Neutrophil (primary cell): ENCODE data around the gene TEX101.
A peak's percentile ranks its signal among the peaks of the same experiment; 100 is the strongest.

ENCODE experiments used
- H3K27ac ChIP-seq: fragments of 200-600 bp; sonication (generic); 2 replicates; pipeline ENCODE4 v1.5.1; 2016; ENCODE audit warnings: mild to moderate bottlenecking, moderate library complexity
- H3K27me3 ChIP-seq: fragments of 200-600 bp; sonication (generic); 2 replicates; pipeline ENCODE4 v1.6.0; 2016; ENCODE audit warnings: mild to moderate bottlenecking
- H3K36me3 ChIP-seq: fragments of 200-600 bp; sonication (generic); 2 replicates; pipeline ENCODE4 v1.5.1; 2017
- H3K4me1 ChIP-seq, 2 experiments: fragments of 200-600 bp in 1 of 2; sonication (generic) in 1 of 2; 1 replicate in 1 of 2; 2 replicates in 1 of 2; pipeline versions ENCODE4 v1.5.1 to v1.6.1; 2013 to 2016; ENCODE audit warnings: low read depth in 1 of 2, low read length in 1 of 2, mild to moderate bottlenecking in 1 of 2, moderate library complexity in 1 of 2; ENCODE audit not compliant: control insufficient read depth in 1 of 2, insufficient read depth in 1 of 2
- H3K4me3 ChIP-seq, 2 experiments: fragments of 200-600 bp in 1 of 2; sonication (generic) in 1 of 2; 1 replicate in 1 of 2; 2 replicates in 1 of 2; pipeline ENCODE4 v1.5.1; 2013 to 2016; ENCODE audit warnings: low read depth in 1 of 2, low read length in 1 of 2, mild to moderate bottlenecking in 1 of 2, moderate library complexity in 1 of 2
- H3K9me3 ChIP-seq: fragments of 200-600 bp; sonication (generic); 2 replicates; pipeline ENCODE4 v1.5.1; 2016
- TF ChIP-seq, protein P1 (sequence below): fragments of 200-600 bp; sonication (generic); IDR thresholded peaks from 2 replicates; pipeline ENCODE4 v1.5.1; 2016; ENCODE audit warnings: antibody characterized with exemption

The TEX101 gene

DNA sequence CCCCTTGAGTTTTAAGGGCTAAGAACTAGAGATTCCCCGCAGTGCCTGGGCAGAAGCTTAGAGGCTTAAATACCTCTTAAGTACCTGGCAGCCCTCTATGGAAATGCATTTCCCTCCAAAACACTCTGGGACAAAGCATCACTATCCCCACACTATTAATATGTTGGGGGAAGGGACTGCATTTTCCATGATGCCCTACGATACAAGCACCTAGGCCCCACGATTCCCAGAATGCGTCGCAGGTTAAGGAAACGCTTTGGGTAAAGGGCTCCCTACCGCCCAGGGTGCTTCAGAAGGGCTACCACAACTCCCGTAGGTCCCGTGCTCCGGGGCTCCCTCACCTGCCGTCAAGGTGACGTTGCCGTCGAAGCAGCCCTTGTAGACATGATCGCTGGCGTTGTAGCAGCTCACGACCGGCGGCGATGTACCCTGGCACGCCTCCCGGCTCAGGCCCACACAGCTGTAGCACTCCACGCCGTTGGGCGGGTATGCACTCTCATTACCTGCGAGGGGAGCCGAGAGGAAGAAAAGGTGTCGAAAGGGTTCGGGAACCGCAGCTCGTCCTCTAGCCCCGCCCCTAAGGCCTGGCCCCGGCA lies 48.2 kb downstream of the TEX101 start:
- TF ChIP-seq, protein P1, sequence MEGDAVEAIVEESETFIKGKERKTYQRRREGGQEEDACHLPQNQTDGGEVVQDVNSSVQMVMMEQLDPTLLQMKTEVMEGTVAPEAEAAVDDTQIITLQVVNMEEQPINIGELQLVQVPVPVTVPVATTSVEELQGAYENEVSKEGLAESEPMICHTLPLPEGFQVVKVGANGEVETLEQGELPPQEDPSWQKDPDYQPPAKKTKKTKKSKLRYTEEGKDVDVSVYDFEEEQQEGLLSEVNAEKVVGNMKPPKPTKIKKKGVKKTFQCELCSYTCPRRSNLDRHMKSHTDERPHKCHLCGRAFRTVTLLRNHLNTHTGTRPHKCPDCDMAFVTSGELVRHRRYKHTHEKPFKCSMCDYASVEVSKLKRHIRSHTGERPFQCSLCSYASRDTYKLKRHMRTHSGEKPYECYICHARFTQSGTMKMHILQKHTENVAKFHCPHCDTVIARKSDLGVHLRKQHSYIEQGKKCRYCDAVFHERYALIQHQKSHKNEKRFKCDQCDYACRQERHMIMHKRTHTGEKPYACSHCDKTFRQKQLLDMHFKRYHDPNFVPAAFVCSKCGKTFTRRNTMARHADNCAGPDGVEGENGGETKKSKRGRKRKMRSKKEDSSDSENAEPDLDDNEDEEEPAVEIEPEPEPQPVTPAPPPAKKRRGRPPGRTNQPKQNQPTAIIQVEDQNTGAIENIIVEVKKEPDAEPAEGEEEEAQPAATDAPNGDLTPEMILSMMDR: no peak
- Histone ChIP-seq H3K36me3 (no peaks in the 10 kb centered on the region), H3K27ac (peak overlapping the region; percentile 72), H3K9me3 (no peaks in the 10 kb centered on the region), H3K4me1 (peaks cover 33 to 37% of the 10 kb centered on the region in 2 experiments), H3K4me3 (peak overlapping the region; percentile 70 to 91), H3K27me3 (peaks cover 52% of the 10 kb centered on the region)

DNA sequence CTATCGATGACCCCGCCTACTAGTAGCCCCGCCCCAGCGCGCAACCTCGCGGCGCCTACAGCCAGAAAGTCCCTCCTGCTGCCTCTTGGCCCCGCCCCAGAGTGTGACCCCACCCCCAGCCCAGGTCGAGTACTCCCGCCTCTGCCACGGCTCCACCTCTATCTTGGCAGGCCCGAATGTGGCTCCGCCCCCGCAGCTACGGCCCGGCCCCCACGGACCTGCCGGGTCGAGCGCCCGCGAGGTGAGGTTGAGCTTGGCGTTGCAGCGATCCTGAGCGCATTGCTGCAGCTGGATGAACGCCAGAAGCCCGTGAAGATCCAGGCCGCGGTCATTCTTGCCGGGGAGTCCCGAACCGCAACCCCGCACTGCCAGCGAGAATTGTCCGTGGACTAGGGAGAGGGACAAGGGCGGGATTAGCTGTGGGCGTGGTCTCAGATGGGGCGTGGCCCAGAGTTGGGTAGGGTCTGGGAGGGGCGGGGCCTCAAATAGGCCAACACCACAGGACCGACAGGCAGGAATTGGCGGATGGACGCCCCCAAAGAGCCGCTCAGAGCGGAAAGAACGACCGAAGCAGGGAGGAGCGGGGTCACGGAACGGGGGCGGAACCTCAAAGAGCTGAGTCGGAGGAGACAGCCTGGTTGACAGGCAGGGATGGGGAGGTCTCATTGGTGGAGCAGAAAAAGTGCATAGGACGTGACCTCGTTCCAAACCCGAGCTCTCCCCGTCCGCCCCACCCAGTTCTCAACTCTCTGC lies 48.9 kb downstream of the TEX101 start:
- Histone ChIP-seq H3K9me3 (no peaks in the 10 kb centered on the region), H3K27ac (peak overlapping the region; percentile 72), H3K4me3 (peak overlapping the region; percentile 70 to 91), H3K4me1 (peaks cover 40 to 42% of the 10 kb centered on the region in 2 experiments), H3K27me3 (peaks cover 52% of the 10 kb centered on the region), H3K36me3 (no peaks in the 10 kb centered on the region)
- TF ChIP-seq, protein P1: peak; percentile 38

DNA sequence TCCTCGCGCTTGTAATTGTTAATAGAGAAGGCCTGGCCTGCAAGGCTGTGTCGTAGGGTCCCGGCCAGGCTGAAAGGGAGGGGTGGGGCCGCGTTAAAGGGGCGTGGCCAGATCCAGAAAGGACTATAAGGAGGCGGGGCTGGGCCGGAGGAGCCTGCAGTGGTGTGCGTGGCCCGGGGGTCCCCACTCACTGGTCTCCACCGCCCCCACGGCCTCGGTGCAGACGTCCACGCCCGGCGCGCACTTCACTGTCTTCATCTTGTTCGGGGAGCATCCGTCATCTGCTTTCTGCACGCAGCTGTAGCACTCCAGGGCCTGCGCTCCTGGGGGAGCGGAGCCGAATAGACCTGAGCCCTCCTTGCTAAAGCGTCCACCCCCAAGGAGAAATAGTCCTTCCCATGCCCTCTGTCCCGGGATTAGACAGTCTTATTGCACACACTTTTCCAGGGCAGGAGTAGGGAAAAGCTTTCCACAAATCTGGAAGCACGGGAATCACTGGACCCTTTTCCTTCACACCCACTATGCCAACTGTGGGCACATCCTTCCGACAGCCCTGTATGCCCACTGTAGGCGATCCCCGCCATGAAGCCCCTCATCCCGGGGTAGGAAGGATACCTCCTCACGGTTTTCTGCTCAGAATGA lies 49.6 kb downstream of the TEX101 start:
- TF ChIP-seq, protein P1: no peak
- Histone ChIP-seq H3K4me1 (peaks cover 40 to 42% of the 10 kb centered on the region in 2 experiments), H3K27me3 (peaks cover 52% of the 10 kb centered on the region), H3K27ac (peak overlapping the region; percentile 72), H3K9me3 (no peaks in the 10 kb centered on the region), H3K36me3 (no peaks in the 10 kb centered on the region), H3K4me3 (peak overlapping the region; percentile 70 to 91)

DNA sequence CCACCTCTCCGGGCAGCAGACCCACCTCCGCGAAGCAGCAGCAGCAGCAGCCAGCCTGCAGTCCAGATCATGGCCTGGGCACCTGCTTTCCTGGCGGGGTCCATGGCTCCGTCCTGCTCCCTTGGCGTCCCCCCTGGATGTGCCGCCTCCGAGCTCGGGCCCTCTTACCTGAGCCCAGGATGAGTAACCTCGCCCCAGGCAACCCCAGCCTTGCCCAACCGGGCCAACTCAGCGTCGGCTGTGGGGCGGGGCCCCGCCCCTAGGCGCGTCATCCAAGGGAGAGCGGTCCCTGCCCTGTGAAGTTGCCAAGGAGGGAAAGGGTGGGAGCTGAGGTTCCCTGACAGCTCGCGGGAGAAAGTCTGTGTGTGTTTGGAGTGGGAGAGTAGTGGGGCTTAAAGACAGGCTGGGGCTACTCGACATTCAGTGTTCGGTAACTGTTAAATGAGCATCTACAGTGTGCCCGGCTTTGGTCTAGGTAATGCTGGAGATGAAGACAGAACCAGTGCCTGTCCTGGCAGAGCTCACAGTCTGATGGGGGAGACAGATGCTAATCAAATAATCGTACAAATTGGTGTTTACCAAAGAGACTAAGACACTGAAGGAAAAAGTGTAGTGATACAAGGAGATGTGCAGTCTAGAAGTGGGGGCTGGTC lies 50.9 kb downstream of the TEX101 start, which contains the start of gene LYPD3:
Gene LYPD3 (minus strand): TSS at position 141 of the 653 bp plus-strand sequence. CDS start 37 bp downstream, at position 104.
- H3K27me3 ChIP-seq: peaks cover 44% of the 10 kb centered on the region

DNA sequence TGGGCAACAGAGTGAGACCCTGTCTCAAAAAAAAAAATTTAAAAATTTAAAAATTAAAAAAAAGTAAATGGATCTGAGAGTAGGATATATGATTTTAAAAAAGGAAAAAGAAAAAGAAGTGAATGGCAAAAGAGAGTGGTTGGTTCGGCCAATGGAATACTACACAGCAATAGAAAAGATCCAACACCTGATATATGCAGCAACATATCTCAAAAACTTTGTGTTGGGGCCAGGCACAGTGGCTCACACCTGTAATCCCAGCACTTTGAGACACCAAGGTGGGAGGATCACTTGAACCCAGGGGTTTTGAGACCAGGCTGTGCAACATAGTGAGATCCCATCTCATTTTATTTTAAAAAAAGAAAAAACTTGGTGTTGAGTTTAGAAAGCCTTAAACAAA lies 52.1 kb downstream of the TEX101 start:
- peaks cover 40 to 42% of the 10 kb centered on the region in 2 experiments for H3K4me1 ChIP-seq
- no peak overlapping the region for H3K4me3 ChIP-seq

More for the DNA sequence above, 50.9 kb downstream of the TEX101 start, which contains the start of gene LYPD3:
- TF ChIP-seq, protein P1: no peak
- H3K27ac ChIP-seq: no peak within 1 kb of the TSS
- no peaks in the 10 kb centered on the region for H3K9me3 ChIP-seq
- peaks cover 40 to 42% of the 10 kb centered on the region in 2 experiments for H3K4me1 ChIP-seq
- peak within 1 kb of the TSS; percentile 70 to 91 for H3K4me3 ChIP-seq
- no peaks in the 10 kb centered on the region for H3K36me3 ChIP-seq

More for the DNA sequence above, 52.1 kb downstream of the TEX101 start:
- H3K9me3 ChIP-seq: no peaks in the 10 kb centered on the region
- TF ChIP-seq, protein P1: no peak
- no peaks in the 10 kb centered on the region for H3K36me3 ChIP-seq
- no peak overlapping the region for H3K27ac ChIP-seq
- peaks cover 32% of the 10 kb centered on the region for H3K27me3 ChIP-seq
